SIG-M5 treated with dmso at 0.1 percent for 504 hours (cell line): ENCODE results near the gene RASA3.
"Not testable (repeated sequence)": the region's sequence is repeated elsewhere in the genome, so short reads cannot be mapped to it uniquely, and the experiment has no call there.

Experiments used
- DNase-seq: peaks from one replicate; lab custom pipeline; 2025; ENCODE audit not compliant: unreplicated experiment; lab: John Stamatoyannopoulos, UW

Gene RASA3

DNA sequence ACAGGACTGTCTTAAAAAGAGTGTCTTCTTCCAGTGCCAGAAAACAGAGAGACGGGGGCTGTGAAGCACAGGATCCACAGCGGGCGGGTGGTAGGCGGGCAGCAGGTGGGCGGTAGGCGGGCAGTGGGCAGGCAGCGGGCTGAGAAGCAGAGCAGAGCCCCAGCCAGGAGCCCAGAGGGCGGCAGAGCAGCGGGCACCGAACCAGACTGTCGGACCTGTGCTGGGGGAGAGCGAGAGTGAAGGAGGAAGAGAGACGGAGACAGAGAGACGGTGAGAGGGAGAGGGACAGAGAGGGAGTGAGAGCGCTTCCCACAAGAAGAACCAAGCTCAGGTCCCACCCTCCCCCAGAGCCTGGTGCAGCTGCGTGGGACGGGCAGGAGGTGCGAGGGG, 30.3 kb downstream of the RASA3 start:
- DNase-seq: no peak

DNA sequence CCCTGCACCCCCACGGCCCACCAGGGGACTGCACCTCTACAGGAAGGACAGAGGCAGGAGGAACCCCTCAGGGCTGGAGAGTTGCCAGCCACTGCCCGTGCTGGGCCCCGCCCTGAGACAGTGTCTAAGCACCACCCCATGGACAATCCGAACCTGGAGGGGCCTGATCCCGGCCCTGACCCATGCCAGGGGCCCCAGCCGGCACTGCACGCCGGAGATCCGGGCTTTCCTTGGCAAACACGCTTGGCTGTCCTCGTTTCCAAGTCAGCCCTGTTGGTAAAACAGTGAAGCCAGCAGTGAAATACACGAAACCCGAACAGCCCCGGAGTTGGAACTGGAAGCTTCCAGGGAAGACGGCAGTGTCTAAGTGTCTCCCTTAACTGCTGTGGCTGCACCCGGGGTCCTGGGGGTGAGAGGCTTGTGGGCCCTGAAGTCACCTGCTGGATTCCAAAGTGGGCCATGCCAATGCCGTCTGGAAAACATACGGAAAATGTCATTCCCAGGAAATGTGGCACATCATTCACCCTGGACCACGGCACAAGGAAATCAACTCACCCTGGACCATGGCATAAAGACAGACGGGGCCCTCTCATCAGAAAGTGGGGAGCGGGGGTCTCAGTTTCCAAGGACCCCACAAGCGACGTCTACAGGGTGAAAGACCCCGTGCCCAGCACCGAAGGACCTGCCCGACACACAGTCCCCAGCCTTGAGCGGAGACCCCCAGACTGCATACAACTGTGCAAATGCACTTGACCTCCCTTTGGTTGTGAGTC, 30.9 kb downstream of the RASA3 start:
- DNase-seq: no peak

DNA sequence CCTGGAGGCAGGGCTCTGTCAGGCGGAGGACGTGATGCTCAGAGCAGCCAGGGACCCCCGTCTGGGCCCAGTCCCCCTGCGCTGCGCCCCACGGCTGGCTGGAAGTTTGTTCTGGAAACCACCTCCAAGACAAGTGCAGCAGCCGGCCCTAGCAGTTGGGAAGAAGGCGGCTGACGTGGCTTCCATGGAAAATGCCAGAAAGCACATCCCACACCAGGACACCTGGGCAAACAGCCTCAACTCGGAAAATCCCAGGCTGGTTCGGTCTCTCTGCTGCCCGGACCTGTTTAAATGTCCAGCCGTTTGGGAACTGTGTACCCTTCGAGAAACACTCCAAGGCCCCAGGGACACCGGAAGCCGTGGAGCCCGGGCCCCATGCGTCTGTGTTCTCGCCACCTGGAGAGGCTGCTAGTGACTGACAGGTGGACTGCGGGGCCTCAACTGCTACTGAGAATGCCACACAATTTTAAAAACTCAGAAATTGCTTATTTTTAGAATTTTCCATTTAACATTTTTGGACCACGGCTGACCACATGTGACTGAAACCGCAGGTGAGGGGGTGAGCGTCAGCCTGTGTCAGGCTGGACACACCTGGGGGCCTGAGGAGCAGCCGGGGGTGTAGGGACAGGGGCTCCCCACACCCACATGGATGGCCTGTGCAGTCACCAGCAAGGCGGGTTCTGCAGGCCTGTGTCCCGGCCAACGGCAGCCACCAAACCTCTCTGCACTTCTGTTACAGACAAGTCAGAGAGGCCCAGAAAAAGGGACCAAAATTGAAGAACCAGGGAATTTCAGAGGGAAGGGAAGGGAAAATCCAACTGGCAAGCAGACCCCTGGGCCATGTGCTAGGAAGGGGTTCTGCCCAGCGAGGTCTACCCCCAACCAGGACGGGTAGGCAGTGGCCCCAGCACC, 31.7 kb downstream of the RASA3 start:
- DNase-seq: no peak

DNA sequence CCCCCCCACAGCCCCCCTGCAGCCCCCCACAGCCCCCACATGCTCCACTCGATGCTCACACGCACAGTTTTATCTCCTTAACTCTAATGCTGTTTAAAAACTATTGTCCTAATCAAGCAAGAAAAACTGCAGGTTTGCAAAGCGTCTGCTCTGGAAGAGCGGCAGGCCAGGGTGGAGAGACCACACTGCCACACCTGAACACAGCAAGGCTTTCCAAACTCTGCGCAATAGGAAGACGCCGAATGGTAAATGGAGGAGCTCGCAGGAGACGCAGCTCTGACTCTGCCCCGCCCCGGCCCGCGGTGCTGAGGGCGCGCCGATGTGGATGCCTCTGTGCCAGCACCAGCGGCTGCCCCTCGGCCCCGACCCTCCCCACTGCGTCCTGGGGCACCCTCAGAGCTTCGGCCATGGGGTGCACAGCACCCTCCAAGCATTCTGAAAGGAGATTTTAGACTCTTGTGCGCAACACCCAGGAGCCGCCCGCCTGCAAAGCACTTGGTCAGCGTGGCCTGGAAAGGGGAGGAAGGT, 32.4 kb downstream of the RASA3 start:
- no peak for DNase-seq

DNA sequence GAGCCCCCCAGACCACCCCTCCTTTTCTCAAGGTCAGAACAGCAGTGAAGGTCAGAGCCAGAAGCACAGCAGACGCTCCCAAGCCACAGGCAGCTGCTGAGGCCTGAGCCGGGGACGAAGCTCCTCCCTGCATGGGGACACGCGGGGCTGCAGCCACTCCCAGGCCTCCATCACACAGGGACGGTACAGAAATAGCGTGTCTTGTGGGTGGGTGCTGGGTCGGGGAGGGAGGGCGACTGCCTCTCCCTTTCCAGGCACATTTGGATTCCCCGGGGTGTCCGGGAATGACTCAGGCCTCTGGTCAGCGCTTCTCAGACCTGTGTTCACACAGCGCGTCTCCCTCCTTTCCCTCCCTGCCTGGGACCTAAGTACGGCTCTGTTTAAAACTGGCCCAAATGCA, 33.2 kb downstream of the RASA3 start:
- DNase-seq: no peak

DNA sequence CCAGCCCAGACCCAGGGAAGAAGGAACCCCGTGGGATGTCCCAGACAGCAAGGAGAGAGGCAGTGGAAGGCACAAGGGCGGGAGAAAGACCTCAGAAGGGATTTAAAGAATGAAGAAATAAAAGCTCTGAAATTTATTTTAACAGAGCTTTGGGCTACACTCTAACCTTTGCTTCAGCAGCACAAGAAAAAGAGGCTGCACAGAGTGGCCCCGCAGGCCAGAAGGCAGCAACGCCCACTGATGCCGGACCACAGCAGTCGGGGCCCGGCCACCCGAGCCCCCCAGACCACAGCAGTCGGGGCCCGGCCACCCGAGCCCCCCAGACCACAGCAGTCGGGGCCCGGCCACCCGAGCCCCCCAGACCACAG, 33.8 kb downstream of the RASA3 start:
- DNase-seq: not testable (repeated sequence)

DNA sequence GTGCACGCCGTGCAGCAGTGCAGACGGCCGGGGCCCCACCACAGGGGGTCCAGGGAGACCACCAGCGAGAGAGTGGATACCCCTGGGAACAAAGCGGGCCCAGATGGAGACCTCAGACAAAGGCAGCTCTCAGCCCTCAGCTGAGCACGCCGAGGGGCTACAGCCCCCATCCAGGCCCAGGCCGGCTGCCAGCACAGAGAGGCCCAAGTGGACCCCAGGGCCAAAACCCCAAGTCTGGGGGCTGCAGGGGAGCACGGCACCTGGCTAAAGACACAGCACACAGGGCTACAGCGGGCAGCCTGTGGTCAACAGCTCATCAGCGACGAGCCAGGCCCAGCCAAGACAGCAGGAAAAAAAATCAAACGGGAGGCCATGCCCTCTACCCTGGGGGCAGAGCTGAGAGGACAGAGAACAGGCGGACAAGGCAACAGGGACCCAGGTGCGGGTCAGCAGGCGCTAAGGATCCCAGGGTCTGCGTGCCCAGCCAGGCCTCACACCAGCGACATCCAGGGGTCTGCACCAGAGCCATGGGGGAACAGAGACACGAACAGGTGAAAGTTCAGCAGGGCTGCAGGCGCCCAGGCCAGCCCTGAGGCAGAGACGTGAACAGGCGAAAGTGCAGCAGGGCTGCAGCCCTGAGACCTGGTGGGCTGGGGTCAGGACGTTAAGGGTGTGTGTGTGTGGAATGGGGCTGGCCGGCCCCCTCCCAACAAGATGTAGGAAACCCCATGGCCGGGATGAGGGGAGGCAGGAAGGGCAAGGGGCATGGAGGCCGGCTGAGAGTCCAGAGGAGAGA, 34.3 kb downstream of the RASA3 start:
- DNase-seq: no peak

DNA sequence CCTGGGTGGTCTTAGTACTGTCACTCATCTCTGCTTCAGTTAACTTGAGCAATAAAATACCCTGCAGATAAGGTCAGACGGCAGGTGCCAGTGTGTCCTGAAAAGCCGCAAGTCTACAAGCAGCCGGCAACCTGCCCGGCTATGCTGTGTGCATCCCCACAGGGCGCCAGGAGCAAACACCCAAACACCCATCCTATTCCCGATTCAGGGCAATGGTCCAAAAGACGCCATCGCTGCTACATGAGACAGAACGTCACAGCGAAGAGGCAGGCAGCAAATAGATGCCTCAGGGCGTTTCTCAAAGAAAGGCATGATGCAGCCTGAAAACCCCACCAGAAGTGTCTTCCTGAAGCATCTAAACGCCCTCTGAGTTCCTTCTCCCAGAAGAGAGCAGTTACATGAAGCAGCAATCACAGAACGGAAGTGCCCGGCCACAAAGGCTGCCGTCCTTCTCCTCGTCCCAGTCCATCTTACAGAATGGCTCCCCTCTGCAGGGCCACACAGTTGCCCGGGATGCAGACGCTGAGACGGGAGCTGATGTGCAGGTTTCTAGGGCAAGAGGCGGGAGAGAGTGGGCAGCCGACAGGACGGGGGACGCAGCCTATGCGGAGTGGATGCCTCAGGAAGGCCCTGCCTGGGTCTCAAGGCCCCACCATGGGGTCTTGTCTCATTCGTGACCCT, 35.1 kb downstream of the RASA3 start:
- no peak for DNase-seq

DNA sequence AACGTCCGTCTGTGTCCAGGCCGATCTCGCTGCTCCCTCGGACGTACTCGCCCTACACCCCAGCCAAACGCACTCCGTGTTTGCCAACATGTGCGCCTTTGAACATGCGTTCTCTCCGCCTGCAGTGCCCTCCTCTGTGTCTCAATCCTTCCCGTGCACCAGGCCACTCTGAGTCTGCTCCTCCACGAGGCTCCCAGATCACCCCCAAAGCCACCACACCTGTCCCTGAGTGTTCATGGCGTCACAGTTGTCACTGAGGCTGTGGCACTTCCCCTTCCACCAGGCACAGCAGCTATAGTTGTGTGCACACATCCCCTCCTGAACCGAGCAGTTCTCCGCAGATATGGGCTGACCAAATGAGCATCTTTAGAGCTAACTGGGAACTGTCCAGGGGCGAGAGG, 35.6 kb downstream of the RASA3 start:
- no peak for DNase-seq

DNA sequence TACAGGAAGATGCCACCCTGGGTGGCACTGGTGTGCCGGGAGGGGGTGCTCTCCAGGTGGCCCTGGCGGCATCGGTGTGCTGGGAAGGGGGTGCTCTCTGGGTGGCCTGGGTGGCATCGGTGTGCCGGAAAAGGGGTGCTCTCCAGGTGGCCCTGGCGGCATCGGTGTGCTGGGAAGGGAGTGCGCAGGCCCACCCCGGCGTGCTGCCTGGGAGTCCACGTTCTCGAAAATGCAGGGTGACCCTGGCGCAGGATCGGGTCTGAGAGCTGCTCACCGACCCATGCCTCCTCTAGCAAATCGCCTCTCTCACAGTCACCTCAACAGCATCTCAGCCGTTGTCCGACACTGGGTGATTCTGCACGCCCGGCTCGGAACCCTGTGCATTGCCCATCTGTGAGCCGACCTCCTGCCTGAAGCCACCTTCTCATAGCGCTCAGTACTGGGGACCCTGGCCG, 36.4 kb downstream of the RASA3 start:
- DNase-seq: no peak

DNA sequence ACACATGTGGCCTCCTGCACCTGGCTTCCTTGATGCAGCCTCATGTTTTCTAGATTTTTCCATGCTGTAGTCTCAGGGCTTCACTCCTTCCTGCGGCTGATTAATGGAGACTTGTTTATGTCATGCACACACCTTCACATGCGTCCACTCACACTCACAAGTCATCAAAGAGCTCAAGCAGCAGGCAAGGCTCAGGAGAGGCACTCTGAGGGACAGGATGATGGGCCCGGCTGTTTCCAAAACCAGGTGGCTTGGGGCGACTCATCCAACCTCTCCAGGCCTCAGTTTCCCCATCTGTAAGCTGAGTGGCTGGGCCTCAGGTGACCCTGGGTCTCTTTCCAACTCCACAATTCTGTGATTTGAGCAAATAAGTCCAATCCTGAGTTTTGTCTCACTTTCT, 36.9 kb downstream of the RASA3 start:
- DNase-seq: no peak

DNA sequence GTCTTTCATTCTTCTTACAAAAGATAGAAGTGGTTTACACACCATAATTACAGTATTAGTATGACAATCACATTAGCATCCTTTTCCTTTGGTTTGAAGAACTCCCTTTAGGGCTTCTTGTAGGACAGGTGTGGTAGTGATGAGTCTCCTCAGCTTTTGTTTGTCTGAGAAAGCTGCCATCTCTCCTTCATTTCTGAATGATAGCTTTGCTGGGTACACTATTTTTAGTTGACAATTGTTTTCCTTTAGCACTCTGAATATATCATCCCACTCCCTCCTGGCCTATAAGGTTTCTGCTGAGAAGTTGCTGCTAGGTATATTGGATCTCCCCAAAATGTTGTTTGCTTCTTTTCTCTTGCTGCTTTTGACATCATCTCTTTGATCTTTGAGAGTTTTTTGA, 39.3 kb downstream of the RASA3 start:
- no peak for DNase-seq

DNA sequence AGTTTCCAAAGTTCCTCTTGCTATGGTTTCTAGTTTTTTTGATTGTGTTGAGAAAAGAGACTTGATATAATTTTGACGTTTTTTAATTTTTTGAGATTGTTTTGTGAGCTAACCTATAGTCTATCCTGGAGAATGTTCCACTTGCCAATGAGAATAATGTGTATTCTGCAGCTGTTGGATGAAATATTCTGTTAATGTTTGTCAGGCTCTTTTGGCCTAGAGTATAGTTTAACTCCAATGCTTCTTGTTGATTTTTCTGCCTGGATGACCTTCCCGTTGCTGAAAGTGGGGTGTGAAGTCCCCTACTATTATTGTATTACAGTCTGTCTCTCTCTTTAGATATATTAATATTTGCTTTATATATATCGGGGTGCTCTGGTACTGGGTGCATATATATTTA, 40.0 kb downstream of the RASA3 start:
- no peak for DNase-seq

DNA sequence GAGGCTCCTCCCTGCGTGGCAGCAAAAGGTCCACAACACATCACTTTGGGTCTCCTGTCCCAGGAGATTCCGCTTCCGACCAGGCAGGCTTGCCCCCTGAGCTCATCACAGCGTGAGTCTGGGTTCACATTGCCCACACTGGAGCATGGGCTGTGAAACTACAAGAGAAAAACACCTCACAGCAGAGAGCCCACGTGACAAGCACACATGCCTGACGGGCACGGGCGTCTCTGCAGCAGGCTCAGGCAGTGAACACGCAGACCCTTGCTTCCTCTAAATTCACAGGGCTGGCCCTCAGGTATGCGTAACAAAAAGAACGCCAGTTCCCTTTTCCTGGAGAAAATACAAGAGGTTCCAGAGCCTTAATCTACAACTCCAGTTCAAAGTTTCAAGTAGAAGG, 41.9 kb downstream of the RASA3 start:
- no peak for DNase-seq

DNA sequence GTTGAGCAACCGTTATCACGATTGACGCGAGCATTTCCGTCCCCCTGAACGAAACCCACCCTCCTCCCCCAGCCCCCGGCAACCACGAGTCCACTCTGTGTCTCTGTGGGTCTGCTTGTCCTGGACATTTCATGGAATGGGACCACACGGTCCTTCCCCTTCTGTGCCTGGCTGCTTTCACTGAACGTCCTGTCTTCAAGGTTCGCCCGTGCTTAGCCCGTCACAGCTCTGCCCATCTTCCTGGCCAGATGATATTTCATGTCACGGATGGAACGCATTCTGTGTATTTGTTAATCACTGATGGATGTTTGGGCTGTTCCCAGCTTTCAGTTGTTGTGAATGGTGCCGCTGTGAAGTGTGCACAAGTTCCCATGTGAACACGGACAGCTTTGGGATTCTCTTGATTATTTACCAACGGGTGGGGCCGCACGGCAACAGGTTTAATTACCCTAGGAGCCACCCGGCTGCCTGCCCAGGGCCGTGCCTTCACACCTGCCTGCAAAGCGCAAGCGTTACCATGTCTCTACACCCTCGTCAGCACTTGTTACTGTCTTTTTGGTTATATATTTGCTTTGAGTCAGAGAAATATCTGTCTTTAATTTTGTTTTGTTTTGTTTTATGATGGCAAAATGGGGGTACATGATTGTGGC, 42.5 kb downstream of the RASA3 start:
- DNase-seq: no peak

DNA sequence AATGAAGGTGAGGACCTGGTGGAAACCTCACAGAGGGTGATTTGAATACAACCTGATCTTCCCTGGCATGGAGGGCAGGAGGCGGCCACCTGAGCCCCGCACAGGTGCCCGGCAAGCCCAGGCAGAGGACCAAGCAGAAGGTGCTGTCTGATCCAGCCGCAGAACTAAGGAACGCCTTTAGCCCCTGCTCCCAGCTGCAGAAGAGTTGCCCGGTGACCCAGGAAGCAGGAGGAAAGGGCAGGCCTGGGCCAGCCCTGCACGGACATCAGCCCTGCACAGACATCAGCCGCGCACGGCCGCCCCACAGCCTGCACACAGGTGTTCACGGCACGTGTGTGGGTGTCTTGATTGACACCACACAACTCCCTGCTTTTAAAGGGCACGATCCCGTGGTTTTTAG, 43.1 kb downstream of the RASA3 start:
- DNase-seq: no peak

DNA sequence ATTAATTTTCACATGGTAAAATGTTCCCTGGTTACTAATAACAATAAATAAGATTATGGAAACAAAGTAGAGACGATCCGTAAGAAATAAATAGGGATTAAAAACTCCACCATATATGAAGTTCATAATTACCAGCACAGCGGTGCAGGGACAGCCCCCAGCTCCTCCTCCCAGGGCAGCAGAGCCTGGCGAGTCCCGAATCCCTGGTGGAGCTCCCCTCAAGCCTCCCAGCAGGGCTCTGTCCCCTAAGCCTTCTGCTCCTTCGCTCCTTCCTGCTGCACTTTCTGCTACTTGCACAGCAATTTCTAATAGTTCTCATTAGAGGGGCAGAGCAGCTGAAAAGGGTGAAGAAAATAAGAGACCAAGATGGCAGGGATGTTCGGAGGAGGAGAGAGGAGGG, 43.6 kb downstream of the RASA3 start:
- no peak for DNase-seq

DNA sequence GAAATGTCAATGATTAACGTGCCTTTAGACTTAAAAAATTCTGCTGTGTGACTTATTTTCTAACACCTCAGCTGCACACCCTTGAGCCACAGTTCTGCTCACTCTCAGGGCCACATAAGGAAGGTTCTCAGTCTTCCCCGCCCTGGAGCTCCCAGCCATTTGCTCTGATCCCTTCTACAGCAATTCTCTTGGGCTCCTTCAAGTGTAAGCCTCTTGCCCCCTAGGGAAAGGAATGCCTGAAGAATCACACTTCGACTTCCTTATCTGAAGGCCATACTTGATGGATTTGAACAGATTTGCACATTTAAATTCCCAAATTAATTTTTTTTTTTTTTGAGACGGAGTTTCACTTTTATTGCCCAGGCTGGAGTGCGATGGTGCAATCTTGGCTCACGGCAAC, 44.2 kb downstream of the RASA3 start:
- DNase-seq: no peak

DNA sequence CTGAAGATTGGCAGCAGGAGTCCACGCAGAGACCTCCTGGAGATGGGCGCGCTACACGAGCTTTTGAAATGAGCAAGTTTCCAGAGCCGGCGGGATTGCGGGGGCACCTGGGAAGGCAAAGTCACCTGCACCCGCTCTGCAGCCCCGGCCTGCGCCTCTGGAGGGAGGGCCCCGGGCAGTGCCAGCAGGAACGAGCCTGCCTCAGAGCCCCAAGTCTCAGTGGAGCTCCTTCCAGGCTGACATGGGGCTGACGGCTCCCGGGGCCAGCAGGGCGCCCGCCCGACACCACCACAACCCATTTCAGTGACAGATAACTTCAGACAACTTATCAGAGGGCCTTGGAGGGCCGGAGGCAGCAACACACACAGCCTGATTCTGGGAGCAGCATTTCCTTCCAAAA, 45.0 kb downstream of the RASA3 start:
- DNase-seq: no peak
